Transverse colon (tissue), 4 donors: ENCODE results near the gene RABGGTB. TPM values are rescaled to one million over a fixed set of nuclear protein-coding genes. Genes with fewer than 3 reads are reported as not detected.
"Not testable (repeated sequence)": the region's sequence is repeated elsewhere in the genome, so short reads cannot be mapped to it uniquely, and the experiment has no call there.

ENCODE experiments used
- DNase-seq: peaks from one replicate; pipeline ENCODE4 v3.0.0-alpha.2; 2019
- H3K27ac ChIP-seq, 4 donors: fragments of 200-600 bp; sonication (generic); 2 replicates each; pipeline ENCODE4 v1.5.1; 2016 to 2018; ENCODE audit warnings: inconsistent platforms in 4 of 4
- H3K27me3 ChIP-seq: fragments of 200-600 bp; sonication (generic); 2 replicates; pipeline ENCODE4 v1.5.1; 2017; ENCODE audit warnings: inconsistent platforms
- H3K36me3 ChIP-seq, 4 donors: fragments of 200-600 bp; sonication (generic); 2 replicates each; pipeline ENCODE4 v1.5.1; 2017 to 2019; ENCODE audit warnings: inconsistent platforms in 4 of 4
- H3K4me1 ChIP-seq, 4 donors: fragments of 200-600 bp; sonication (generic); 2 replicates each; pipeline ENCODE4 v1.5.1; 2017 to 2020; ENCODE audit warnings: inconsistent platforms in 4 of 4
- H3K4me3 ChIP-seq, 4 donors: fragments of 200-600 bp; sonication (generic); 1 replicate in 1 of 4; 2 replicates in 3 of 4; pipeline versions ENCODE4 v1.5.1 to v1.6.1; 2017 to 2019; ENCODE audit warnings: inconsistent platforms in 4 of 4
- H3K9me3 ChIP-seq, 2 donors: fragments of 200-600 bp; sonication (generic); 2 replicates each; pipeline ENCODE4 v1.5.1; 2017 to 2019; ENCODE audit warnings: inconsistent platforms in 2 of 2
- CTCF ChIP-seq, 5 experiments: fragments of 200-600 bp in 3 of 5; fragments of 450-650 bp in 2 of 5; sonication (generic) in 3 of 5; IDR thresholded peaks; 1 replicate in 2 of 5; 2 replicates in 3 of 5; pipeline ENCODE4 v1.5.1; 2016 to 2017; ENCODE audit warnings: antibody characterized with exemption in 5 of 5, inconsistent platforms in 3 of 5, mild to moderate bottlenecking in 2 of 5, moderate library complexity in 1 of 5
- EP300 ChIP-seq: sonication (generic); formaldehyde crosslinking; IDR thresholded peaks from one replicate; pipeline ENCODE4 v1.6.1; 2017; ENCODE audit warnings: antibody characterized with exemption, low read depth
- POLR2A ChIP-seq: fragments of 450-650 bp; IDR thresholded peaks from one replicate; pipeline ENCODE4 v1.6.1; 2016; ENCODE audit warnings: antibody characterized with exemption, mild to moderate bottlenecking, moderate library complexity
- POLR2AphosphoS5 ChIP-seq, 3 donors: sonication (generic); formaldehyde crosslinking; IDR thresholded peaks; one replicate each; pipeline ENCODE4 v1.6.1; 2016; ENCODE audit warnings: antibody characterized with exemption in 3 of 3
- WGBS, 2 donors: methylation state at CpG; one replicate each; pipeline ENCODE4 v1.1.5; 2018; ENCODE audit warnings: low coverage in 1 of 2; 5-methylcytosine and 5-hydroxymethylcytosine counted together
- in situ Hi-C, 4 donors: fragments of 200-750 bp; cut with MboI; loops; one replicate each; pipeline versions ENCODE4 v1.15.0 to v1.15.1; 2017; ENCODE audit warnings: low sequenced_read_pairs in 3 of 4, low pct_ligation_motif_present in 1 of 4, low pct_unique_long_range_greater_than_20kb in 1 of 4
- intact Hi-C: fragments of 100-400 bp; cut with DNase I; formaldehyde crosslinking; loops from one replicate; pipeline ENCODE4 v1.15.1; 2023; ENCODE audit warnings: low total_unique reads
- total RNA-seq, 4 donors: library from RNA; depleted of rRNA; stranded (reverse); fragments of >200 nt; gene quantifications; one replicate each; pipeline ENCODE4 v1.1.0, GENCODE V29; 2016

Gene RABGGTB
- total RNA-seq, 4 donors from 2014 or later, result 21.3 to 126 (median 68.4) TPM

- 40 to 61% methylated on average over 4 of the region's 4 CpGs for WGBS, 2 donors
- Histone ChIP-seq H3K36me3 (no peaks in the 10 kb centered on the region), H3K4me1 (no peaks in the 10 kb centered on the region), H3K9me3 (no peaks in the 10 kb centered on the region), H3K27me3 (no peaks in the 10 kb centered on the region), H3K27ac (no peak overlapping the region), H3K4me3 (no peak overlapping the region)
- intact Hi-C loops (no loop called here), in situ Hi-C loops (no loop called here)
- TF ChIP-seq CTCF (IDR thresholded peaks at IDR 0.05), result no peak
- TF ChIP-seq EP300, result no peak
- TF ChIP-seq POLR2A, result no peak
- no peak for TF ChIP-seq POLR2AphosphoS5 (IDR thresholded peaks at IDR 0.05)
- DNase-seq, result no peak
These were observed 22.9 kb downstream of the RABGGTB start for GRCh38 chr1:75808921-75809320.

DNA sequence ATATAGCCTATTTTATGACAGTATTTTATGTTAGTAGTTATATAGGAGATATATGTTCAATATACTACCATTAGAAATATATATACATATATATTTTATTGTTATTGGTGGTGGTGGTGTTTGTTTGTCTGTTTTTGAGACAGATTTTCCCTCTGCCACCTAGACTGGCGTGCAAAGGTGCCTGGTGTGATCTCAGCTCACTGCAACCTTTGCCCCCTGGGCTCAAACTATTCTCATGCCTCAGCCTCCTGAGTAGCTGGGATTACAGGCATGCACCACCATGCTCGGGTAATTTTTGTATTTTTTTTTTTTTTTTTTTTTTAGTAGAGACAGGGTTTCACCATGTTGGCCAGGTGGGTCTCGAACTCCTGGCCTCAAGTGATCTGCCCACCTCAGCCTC, 24.1 kb downstream of the RABGGTB start:
- H3K27ac ChIP-seq, DNase-seq, intact Hi-C loops, H3K36me3 ChIP-seq, H3K4me1 ChIP-seq, in situ Hi-C loops, H3K9me3 ChIP-seq, H3K4me3 ChIP-seq, H3K27me3 ChIP-seq: not testable (repeated sequence)
- WGBS, 2 donors, result 65 to 80% methylated on average over 3 of the region's 3 CpGs

- WGBS, 2 donors, result 64 to 78% methylated on average over 1 of the region's 1 CpG
- no peak for TF ChIP-seq POLR2AphosphoS5 (IDR thresholded peaks at IDR 0.05)
- no peak for TF ChIP-seq POLR2A
- no peak for TF ChIP-seq EP300
- TF ChIP-seq CTCF (IDR thresholded peaks at IDR 0.05), result no peak
These were observed 25.3 kb downstream of the RABGGTB start for GRCh38 chr1:75811211-75811981.

GRCh38 chr1:75812065-75812464, 26.0 kb downstream of the RABGGTB start:
- TF ChIP-seq EP300, result no peak
- in situ Hi-C loops, result no loop called here

More at GRCh38 chr1:75811211-75811981, 25.3 kb downstream of the RABGGTB start:
- H3K9me3 ChIP-seq, result no peaks in the 10 kb centered on the region
- no peaks in the 10 kb centered on the region for H3K27me3 ChIP-seq
- no peaks in the 10 kb centered on the region for H3K4me1 ChIP-seq
- intact Hi-C loops (no loop called here), in situ Hi-C loops (no loop called here)
- no peak overlapping the region for H3K4me3 ChIP-seq
- peak overlapping the region in 1 of 4 donors; percentile 15 for H3K27ac ChIP-seq
- no peaks in the 10 kb centered on the region for H3K36me3 ChIP-seq
- no peak for DNase-seq

DNA sequence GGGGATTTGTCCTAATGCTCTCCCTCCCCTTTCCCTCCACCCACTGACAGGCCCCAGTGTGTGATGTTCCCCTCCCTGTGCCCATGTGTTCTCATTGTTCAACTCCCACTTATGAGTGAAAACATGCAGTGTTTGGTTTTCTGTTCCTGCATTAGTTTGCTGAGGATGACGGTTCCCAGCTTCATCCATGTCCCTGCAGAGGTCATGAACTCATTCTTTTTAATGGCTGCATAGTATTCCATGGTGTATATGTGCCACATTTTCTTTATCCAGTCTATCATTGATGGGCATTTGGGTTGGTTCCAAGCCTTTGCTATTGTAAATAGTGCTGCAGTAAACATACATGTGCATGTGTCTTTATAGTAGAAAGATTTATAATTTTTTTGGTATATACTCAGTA, 37.5 kb downstream of the RABGGTB start:
- H3K9me3 ChIP-seq, H3K4me3 ChIP-seq, in situ Hi-C loops, H3K27ac ChIP-seq, H3K27me3 ChIP-seq, intact Hi-C loops, DNase-seq, H3K4me1 ChIP-seq, H3K36me3 ChIP-seq: not testable (repeated sequence)
- WGBS, 2 donors, result 81 to 100% methylated on average over 1 of the region's 1 CpG

More at GRCh38 chr1:75812065-75812464, 26.0 kb downstream of the RABGGTB start:
- Histone ChIP-seq H3K4me1 (no peaks in the 10 kb centered on the region), H3K4me3 (no peak overlapping the region), H3K36me3 (no peaks in the 10 kb centered on the region), H3K9me3 (no peaks in the 10 kb centered on the region), H3K27ac (no peak overlapping the region), H3K27me3 (no peaks in the 10 kb centered on the region)
- DNase-seq, result no peak
- intact Hi-C loops, result no loop called here
- WGBS, 2 donors, result 49 to 71% methylated on average over 2 to 3 of the region's 3 CpGs
